Psoas muscle (tissue), 8 donors: ENCODE measurements around the gene S100A11. TPM values are rescaled to one million over a fixed set of nuclear protein-coding genes. Genes with fewer than 3 reads are reported as not detected.

Experiments
- ATAC-seq, 4 donors: fragments of 200-7000 bp; cut with Tn5 transposase; one replicate each; pipeline ENCODE4 v1.9.1; 2020; ENCODE audit warnings: moderate library complexity in 3 of 4, mild to moderate bottlenecking in 2 of 4
- DNase-seq, 2 donors: peaks; one replicate each; pipeline ENCODE4 v3.0.0-alpha.2; 2020
- H3K27ac ChIP-seq: fragments of 200-600 bp; one replicate; pipeline ENCODE4 v1.8.0; 2022
- H3K27me3 ChIP-seq, 3 donors: fragments of 200-600 bp in 1 of 3; one replicate each; pipeline versions ENCODE4 v1.6.1 to v1.8.0; 2013 to 2022; ENCODE audit warnings: low read length in 2 of 3, mild to moderate bottlenecking in 2 of 3, moderate library complexity in 1 of 3; ENCODE audit not compliant: insufficient read depth in 3 of 3
- H3K36me3 ChIP-seq, 2 donors: fragments of 200-600 bp in 1 of 2; one replicate each; pipeline versions ENCODE4 v1.6.1 to v1.8.0; 2013 to 2022; ENCODE audit warnings: low read depth in 1 of 2, mild to moderate bottlenecking in 1 of 2, moderate library complexity in 1 of 2; ENCODE audit not compliant: insufficient read depth in 1 of 2
- H3K4me1 ChIP-seq: fragments of 200-600 bp; one replicate; pipeline ENCODE4 v1.8.0; 2022
- H3K4me3 ChIP-seq: fragments of 200-600 bp; one replicate; pipeline ENCODE4 v1.8.0; 2022; ENCODE audit warnings: mild to moderate bottlenecking
- H3K9me3 ChIP-seq: fragments of 200-600 bp; one replicate; pipeline ENCODE4 v1.8.0; 2022
- WGBS, 3 donors: extraction: QIAGEN DNeasy Blood & Tissue Kit; methylation state at CpG; one replicate each; pipeline versions ENCODE4 v1.1.6 to v1.1.7; 2013; 5-methylcytosine and 5-hydroxymethylcytosine counted together
- intact Hi-C, 2 donors: fragments of 100-400 bp; cut with DNase I; formaldehyde crosslinking; loops; one replicate each; pipeline versions ENCODE4 v1.11.0 to v1.14.2; 2022
- polyA plus RNA-seq, 3 donors: library from polyadenylated mRNA; stranded (reverse); fragments of 200-250 nt; gene quantifications; one replicate each; pipeline ENCODE4 v1.2.3, GENCODE V29; 2013
- total RNA-seq, 4 donors: library from RNA; stranded (reverse); fragmentation: NEBNext Ultra II Directional in 2 of 4; extraction: Animal tissue kit (Norgen Biotek cat#: 25700) in 2 of 4; gene quantifications; one replicate each; pipeline versions ENCODE4 v1.2.1 to v1.2.4, GENCODE V29; 2021 to 2023
- TF ChIP-seq, protein P1 (sequence below): fragments of 200-600 bp; IDR thresholded peaks from one replicate; pipeline ENCODE4 v1.8.0; 2022; ENCODE audit warnings: antibody characterized with exemption
- donor health status: healthy with polysubstance abuse.
- donor health status: DM: no; HTN: no; CAD: no; lungs with moderate emphysema.
- donor health status: Bipolar disorder and iron deficiency.
- donor health status: healthy.
- donor health status: DM: yes; HTN: yes; CAD: no.
- donor health status: DM: no; HTN: no; CAD: no.
- donor health status: DM: no; HTN: no; CAD: no.
- donor health status: DM: yes; HTN: yes; CAD: no.

The S100A11 gene
- total and polyA plus RNA-seq, 7 donors = 36.7 to 500 (median 61.2) TPM

DNA sequence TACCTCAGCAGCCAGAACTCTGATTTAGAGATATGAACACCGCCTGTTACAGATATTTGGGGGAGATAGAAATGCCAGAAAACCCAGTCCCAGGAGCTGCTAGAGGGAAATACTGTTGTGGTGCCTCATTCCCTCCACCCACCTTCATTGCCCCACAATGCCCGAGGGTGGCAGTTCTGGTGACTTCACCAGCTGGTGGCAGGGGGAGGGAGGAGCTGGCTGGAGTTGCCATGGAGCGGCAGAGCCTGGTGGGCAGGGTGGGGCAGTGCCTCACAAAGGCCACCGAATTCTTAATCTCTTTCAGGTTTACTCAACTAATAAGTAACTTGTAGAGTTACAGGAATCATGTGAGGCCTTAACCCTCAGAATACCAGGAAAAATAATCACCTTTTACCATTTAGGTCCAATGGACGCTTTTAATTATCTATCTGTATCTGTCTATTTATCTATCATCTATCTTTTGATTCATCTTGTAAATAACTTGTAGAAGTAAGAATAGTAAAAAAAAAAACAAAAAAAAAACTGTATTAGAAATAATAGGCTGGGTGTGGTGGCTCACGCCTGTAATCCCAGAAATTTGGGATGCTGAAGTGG, 11.7 kb upstream of the S100A11 start:
- H3K36me3 ChIP-seq = no peaks in the 10 kb centered on the region
- WGBS, 3 donors = 59 to 69% (median 68%) methylated on average over 6 of the region's 6 CpGs
- peak in 3 of 4 donors; percentile 14 to 46 (median 30) for ATAC-seq
- peak in 1 of 2 donors; percentile 78 for DNase-seq
- H3K9me3 ChIP-seq = no peaks in the 10 kb centered on the region
- H3K4me1 ChIP-seq = no peaks in the 10 kb centered on the region
- no peak overlapping the region for H3K4me3 ChIP-seq
- H3K27me3 ChIP-seq = no peaks in the 10 kb centered on the region
- intact Hi-C loops = no loop called here
- TF ChIP-seq, protein P1, sequence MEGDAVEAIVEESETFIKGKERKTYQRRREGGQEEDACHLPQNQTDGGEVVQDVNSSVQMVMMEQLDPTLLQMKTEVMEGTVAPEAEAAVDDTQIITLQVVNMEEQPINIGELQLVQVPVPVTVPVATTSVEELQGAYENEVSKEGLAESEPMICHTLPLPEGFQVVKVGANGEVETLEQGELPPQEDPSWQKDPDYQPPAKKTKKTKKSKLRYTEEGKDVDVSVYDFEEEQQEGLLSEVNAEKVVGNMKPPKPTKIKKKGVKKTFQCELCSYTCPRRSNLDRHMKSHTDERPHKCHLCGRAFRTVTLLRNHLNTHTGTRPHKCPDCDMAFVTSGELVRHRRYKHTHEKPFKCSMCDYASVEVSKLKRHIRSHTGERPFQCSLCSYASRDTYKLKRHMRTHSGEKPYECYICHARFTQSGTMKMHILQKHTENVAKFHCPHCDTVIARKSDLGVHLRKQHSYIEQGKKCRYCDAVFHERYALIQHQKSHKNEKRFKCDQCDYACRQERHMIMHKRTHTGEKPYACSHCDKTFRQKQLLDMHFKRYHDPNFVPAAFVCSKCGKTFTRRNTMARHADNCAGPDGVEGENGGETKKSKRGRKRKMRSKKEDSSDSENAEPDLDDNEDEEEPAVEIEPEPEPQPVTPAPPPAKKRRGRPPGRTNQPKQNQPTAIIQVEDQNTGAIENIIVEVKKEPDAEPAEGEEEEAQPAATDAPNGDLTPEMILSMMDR = no peak
- H3K27ac ChIP-seq = peak overlapping the region; percentile 66

DNA sequence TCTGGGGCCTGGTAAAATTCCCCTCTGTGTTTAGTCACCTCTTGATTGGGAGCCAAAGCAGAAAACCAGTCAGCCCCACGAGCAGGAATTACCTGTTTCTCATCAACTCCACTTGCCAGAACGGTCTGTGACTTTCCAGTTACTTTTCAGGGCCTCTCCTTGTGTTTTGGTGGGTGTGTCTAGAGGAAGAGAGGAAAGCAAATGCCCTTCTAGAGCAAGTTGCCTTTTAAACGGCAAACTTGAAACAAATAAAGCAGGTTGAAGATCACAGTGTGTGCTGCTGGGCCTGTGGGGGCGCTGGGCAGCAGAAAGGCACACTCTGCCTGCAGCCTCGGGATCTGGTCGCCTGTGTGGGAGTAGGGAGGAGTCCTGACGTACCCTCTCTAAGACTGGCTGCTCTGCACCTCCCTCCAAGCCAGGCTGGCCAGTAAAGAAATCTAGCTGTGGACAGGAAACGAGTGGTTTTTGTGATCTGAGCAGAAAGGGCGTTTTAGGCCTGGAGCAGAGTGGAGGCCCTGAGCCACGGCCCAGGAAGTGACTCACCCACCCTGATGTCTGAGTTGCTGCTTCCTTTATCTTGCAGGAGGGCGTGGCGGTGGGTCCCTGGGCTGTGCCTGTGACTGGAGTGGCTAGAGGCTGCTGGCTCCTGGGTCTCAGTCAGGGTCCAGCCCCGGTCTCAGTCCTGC, 11.1 kb upstream of the S100A11 start:
- TF ChIP-seq, protein P1 = peak; percentile 23
- peaks cover 0 to under 1% (median 0%) of the 10 kb centered on the region in 3 donors for H3K27me3 ChIP-seq
- intact Hi-C loops = no loop called here
- no peaks in the 10 kb centered on the region for H3K9me3 ChIP-seq
- H3K27ac ChIP-seq = peak overlapping the region; percentile 66
- ATAC-seq = peak; percentile 81 to 87 (median 86)
- H3K4me1 ChIP-seq = no peaks in the 10 kb centered on the region
- H3K36me3 ChIP-seq = no peaks in the 10 kb centered on the region
- H3K4me3 ChIP-seq = peak overlapping the region; percentile 10
- peak; percentile 91 to 93 for DNase-seq
- WGBS, 3 donors = 12 to 15% (median 15%) methylated on average over 13 of the region's 13 CpGs

DNA sequence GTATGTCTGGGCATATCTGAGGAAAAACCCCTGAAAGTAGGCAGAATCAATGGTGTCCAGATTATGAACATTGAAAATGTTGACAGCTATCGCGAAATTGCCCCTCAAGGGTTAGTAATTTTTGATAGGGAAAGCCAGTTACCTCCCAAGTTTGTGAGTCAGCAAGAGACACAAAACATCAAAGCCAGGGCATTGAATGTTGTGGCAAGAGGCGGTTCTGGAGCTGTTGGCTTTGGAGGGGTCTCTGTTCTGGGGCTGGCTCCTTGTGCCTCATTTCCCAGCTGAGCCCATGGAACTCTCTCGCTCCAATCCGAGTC, 10.6 kb upstream of the S100A11 start:
- peaks cover 0 to 6% (median under 1%) of the 10 kb centered on the region in 3 donors for H3K27me3 ChIP-seq
- intact Hi-C loops = no loop called here
- peak in 1 of 4 donors; percentile 25 for ATAC-seq
- TF ChIP-seq, protein P1 = no peak
- peak in 1 of 2 donors; percentile 24 for DNase-seq
- no peaks in the 10 kb centered on the region for H3K36me3 ChIP-seq
- WGBS, 3 donors = 58 to 78% (median 62%) methylated on average over 5 of the region's 5 CpGs
- no peaks in the 10 kb centered on the region for H3K9me3 ChIP-seq
- no peaks in the 10 kb centered on the region for H3K4me1 ChIP-seq
- peak overlapping the region; percentile 66 for H3K27ac ChIP-seq
- H3K4me3 ChIP-seq = peak overlapping the region; percentile 10

DNA sequence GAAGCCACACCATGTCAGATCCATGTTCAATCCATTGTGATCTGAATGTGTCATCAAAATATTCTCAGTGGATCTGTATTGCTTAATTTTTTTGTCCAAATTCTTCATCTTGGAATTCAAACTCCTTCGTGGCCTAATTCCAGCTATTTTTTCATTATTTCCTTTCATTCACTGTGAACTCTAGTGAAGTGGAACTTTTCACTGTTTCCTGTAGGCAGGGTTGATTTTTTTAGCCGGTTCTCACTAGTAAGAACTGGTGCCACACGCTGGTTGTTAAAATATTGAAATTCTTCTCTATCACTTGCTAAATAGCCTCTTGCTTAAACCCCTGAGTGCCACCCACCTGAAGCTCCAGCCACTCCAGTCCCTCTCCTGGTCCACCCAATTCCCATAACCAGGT, 7.6 kb upstream of the S100A11 start:
- Histone ChIP-seq H3K27ac (no peak overlapping the region), H3K27me3 (peaks cover 0 to 17% (median 5%) of the 10 kb centered on the region in 3 donors), H3K36me3 (no peaks in the 10 kb centered on the region), H3K4me1 (no peaks in the 10 kb centered on the region), H3K9me3 (no peaks in the 10 kb centered on the region), H3K4me3 (no peak overlapping the region)
- 27 to 33% (median 33%) methylated on average over 3 of the region's 3 CpGs for WGBS, 3 donors
- ATAC-seq (no peak), DNase-seq (no peak)
- intact Hi-C loops = no loop called here
- TF ChIP-seq, protein P1 = no peak
